Measurements from ENCODE around the gene LIMK2. TPM values are rescaled to one million over a fixed set of nuclear protein-coding genes. Genes with fewer than 3 reads are reported as not detected.
A peak's percentile ranks its signal among the peaks of the same experiment; 100 is the strongest.

LIMK2 gene
- total and polyA plus RNA-seq, 4 donors, result 6.6 to 39.2 (median 13.4) TPM

DNA sequence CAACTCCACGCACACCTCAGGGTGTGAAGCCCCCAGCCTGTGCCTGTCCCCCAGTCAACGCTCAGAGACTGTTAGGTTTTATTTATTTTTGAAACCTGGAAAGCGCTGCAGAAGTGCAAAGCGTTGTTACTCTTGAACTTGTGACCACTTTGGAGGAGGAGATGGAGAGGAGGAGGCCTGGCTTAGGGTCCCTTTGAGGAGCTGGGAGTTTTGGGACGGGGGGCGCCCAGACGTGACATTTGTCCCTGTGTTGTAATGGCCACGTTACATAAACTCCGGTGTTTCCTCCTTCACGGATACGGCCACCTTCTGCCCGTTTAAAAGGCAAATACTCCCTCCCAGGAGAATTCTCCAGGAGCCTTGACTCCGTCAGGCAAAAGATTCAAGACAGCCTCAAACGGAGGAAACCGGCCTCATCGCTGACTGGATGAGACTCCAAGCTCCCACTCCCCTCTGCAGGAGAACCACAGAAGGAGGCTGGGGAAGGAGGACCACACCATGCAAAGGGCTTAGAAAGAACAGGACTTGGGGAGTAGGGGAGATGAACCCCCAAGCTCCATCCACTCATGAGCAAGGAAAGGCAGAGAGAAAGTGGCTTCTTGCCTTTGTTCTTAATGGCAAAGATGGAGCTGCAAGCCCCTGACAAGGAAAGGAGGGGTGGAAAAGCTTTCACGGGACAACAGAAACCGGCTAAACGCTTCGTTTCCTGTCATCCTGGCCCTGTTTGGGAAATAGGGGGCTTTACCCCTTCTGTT, 79.6 kb downstream of the LIMK2 start:
- Histone ChIP-seq H3K4me3 (ENCODE audit: low read depth in 1 of 3, low read length in 3 of 3) (peak overlapping the region; percentile 57 to 72 (median 62)), H3K9ac (ENCODE audit: low read depth in 1 of 2, low read length in 2 of 2) (peak overlapping the region; percentile 63 to 98), H3K27me3 (ENCODE audit: control insufficient read depth in 4 of 4, insufficient read depth in 4 of 4, low read length in 3 of 4) (no peaks in the 10 kb centered on the region), H3K27ac (ENCODE audit: low read depth in 1 of 2, low read length in 2 of 2) (peak overlapping the region; percentile 75 to 81), H3K4me1 (ENCODE audit: control insufficient read depth in 4 of 4, insufficient read depth in 4 of 4, low read length in 3 of 4) (peaks cover 3 to 22% (median 13%) of the 10 kb centered on the region in 4 donors), H3K9me3 (ENCODE audit: control insufficient read depth in 4 of 4, low read length in 3 of 4) (no peaks in the 10 kb centered on the region), H3K36me3 (ENCODE audit: control insufficient read depth in 4 of 4, insufficient read depth in 3 of 4, low read depth in 1 of 4, low read length in 3 of 4) (peaks cover 0 to 2% (median 0%) of the 10 kb centered on the region in 4 donors)
- DNase-seq (ENCODE audit: low spot score), result no peak
- TF ChIP-seq, protein P1, sequence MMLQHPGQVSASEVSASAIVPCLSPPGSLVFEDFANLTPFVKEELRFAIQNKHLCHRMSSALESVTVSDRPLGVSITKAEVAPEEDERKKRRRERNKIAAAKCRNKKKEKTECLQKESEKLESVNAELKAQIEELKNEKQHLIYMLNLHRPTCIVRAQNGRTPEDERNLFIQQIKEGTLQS (IDR thresholded peaks at IDR 0.05), result no peak
- TF ChIP-seq RXRA (IDR thresholded peaks at IDR 0.05) (no peak), FOXA1 (IDR thresholded peaks at IDR 0.05) (no peak), GABPA (IDR thresholded peaks at IDR 0.05 in 1 of 2, conservative IDR thresholded peaks at IDR 0.05 in 1 of 2) (no peak), JUND (IDR thresholded peaks at IDR 0.05) (no peak), FOXA2 (IDR thresholded peaks at IDR 0.05) (no peak), YY1 (IDR thresholded peaks at IDR 0.05) (no peak), EGR1 (IDR thresholded peaks at IDR 0.05; ENCODE audit: low read depth in 2 of 2) (no peak), HNF4G (IDR thresholded peaks at IDR 0.05) (no peak), TAF1 (conservative IDR thresholded peaks at IDR 0.05) (no peak), SP1 (IDR thresholded peaks at IDR 0.05) (no peak), HNF4A (conservative IDR thresholded peaks at IDR 0.05) (no peak), RAD21 (IDR thresholded peaks at IDR 0.05) (no peak)
- TF ChIP-seq, protein P2, sequence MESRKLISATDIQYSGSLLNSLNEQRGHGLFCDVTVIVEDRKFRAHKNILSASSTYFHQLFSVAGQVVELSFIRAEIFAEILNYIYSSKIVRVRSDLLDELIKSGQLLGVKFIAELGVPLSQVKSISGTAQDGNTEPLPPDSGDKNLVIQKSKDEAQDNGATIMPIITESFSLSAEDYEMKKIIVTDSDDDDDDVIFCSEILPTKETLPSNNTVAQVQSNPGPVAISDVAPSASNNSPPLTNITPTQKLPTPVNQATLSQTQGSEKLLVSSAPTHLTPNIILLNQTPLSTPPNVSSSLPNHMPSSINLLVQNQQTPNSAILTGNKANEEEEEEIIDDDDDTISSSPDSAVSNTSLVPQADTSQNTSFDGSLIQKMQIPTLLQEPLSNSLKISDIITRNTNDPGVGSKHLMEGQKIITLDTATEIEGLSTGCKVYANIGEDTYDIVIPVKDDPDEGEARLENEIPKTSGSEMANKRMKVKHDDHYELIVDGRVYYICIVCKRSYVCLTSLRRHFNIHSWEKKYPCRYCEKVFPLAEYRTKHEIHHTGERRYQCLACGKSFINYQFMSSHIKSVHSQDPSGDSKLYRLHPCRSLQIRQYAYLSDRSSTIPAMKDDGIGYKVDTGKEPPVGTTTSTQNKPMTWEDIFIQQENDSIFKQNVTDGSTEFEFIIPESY (IDR thresholded peaks at IDR 0.05), result no peak
- TF ChIP-seq, protein P3, sequence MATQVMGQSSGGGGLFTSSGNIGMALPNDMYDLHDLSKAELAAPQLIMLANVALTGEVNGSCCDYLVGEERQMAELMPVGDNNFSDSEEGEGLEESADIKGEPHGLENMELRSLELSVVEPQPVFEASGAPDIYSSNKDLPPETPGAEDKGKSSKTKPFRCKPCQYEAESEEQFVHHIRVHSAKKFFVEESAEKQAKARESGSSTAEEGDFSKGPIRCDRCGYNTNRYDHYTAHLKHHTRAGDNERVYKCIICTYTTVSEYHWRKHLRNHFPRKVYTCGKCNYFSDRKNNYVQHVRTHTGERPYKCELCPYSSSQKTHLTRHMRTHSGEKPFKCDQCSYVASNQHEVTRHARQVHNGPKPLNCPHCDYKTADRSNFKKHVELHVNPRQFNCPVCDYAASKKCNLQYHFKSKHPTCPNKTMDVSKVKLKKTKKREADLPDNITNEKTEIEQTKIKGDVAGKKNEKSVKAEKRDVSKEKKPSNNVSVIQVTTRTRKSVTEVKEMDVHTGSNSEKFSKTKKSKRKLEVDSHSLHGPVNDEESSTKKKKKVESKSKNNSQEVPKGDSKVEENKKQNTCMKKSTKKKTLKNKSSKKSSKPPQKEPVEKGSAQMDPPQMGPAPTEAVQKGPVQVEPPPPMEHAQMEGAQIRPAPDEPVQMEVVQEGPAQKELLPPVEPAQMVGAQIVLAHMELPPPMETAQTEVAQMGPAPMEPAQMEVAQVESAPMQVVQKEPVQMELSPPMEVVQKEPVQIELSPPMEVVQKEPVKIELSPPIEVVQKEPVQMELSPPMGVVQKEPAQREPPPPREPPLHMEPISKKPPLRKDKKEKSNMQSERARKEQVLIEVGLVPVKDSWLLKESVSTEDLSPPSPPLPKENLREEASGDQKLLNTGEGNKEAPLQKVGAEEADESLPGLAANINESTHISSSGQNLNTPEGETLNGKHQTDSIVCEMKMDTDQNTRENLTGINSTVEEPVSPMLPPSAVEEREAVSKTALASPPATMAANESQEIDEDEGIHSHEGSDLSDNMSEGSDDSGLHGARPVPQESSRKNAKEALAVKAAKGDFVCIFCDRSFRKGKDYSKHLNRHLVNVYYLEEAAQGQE (IDR thresholded peaks at IDR 0.05), result no peak
- TF ChIP-seq, protein P4, sequence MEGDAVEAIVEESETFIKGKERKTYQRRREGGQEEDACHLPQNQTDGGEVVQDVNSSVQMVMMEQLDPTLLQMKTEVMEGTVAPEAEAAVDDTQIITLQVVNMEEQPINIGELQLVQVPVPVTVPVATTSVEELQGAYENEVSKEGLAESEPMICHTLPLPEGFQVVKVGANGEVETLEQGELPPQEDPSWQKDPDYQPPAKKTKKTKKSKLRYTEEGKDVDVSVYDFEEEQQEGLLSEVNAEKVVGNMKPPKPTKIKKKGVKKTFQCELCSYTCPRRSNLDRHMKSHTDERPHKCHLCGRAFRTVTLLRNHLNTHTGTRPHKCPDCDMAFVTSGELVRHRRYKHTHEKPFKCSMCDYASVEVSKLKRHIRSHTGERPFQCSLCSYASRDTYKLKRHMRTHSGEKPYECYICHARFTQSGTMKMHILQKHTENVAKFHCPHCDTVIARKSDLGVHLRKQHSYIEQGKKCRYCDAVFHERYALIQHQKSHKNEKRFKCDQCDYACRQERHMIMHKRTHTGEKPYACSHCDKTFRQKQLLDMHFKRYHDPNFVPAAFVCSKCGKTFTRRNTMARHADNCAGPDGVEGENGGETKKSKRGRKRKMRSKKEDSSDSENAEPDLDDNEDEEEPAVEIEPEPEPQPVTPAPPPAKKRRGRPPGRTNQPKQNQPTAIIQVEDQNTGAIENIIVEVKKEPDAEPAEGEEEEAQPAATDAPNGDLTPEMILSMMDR (IDR thresholded peaks at IDR 0.05; ENCODE audit: low read depth, low read length, missing input control), result no peak
- TF ChIP-seq, protein P5, sequence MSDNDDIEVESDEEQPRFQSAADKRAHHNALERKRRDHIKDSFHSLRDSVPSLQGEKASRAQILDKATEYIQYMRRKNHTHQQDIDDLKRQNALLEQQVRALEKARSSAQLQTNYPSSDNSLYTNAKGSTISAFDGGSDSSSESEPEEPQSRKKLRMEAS (IDR thresholded peaks at IDR 0.05), result no peak
- 5% methylated on average over 20 of the region's 20 CpGs for WGBS

Measured in liver (tissue), 9 donors.